Fibroblast of the aortic adventitia (primary cell): ENCODE results near the gene LRRC53. TPM values are rescaled to one million over a fixed set of nuclear protein-coding genes. Genes with fewer than 3 reads are reported as not detected.

Source experiments
- DNase-seq: peaks from one replicate; pipeline ENCODE4 v3.0.0-alpha.2; 2010; ENCODE audit warnings: low read depth
- H3K4me3 ChIP-seq: 2 replicates; pipeline ENCODE4 v1.5.1; 2011; ENCODE audit warnings: low read depth, mild to moderate bottlenecking, control low read depth, low read length, moderate library complexity
- CTCF ChIP-seq: IDR thresholded peaks from 2 replicates; pipeline ENCODE4 v1.5.1; 2011; ENCODE audit warnings: mild to moderate bottlenecking, low read length, control low read depth, inconsistent platforms; ENCODE audit not compliant: insufficient read depth
- total RNA-seq: library from RNA; depleted of rRNA; stranded (reverse); fragments of >200 nt; gene quantifications from 2 replicates; pipeline ENCODE4 v1.2.3, GENCODE V29; 2012; ENCODE audit warnings: low replicate concordance

LRRC53 gene
- total RNA-seq, 1 donor: not detected

GRCh38 chr1:74437035-74437434 lies 75.4 kb downstream of the LRRC53 start:
- DNase-seq: no peak
- TF ChIP-seq CTCF: no peak
- no peak overlapping the region for H3K4me3 ChIP-seq

DNA sequence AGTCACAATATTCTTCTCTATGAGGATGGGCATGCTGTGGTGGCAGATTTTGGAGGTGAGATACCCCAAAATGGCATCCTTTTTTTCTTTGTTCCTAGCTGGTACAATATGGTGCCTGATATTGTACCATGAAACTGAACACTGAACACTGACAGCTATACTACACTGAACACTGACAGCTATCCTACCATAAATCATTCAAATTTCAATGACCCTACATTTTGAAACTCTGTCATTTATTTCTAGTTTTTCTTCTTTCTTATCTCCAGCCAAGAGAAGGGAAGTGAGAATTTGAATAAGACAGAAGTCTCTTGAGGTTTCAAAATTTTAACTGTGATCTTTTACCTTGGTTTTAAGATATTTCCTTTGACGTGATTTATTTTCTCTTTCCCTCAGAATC lies 76.3 kb downstream of the LRRC53 start:
- no peak for TF ChIP-seq CTCF
- no peak for DNase-seq

GRCh38 chr1:74434321-74434720 lies 78.1 kb downstream of the LRRC53 start:
- no peak overlapping the region for H3K4me3 ChIP-seq
- no peak for TF ChIP-seq CTCF
- DNase-seq: no peak

More for the DNA sequence above, 76.3 kb downstream of the LRRC53 start:
- no peak overlapping the region for H3K4me3 ChIP-seq

DNA sequence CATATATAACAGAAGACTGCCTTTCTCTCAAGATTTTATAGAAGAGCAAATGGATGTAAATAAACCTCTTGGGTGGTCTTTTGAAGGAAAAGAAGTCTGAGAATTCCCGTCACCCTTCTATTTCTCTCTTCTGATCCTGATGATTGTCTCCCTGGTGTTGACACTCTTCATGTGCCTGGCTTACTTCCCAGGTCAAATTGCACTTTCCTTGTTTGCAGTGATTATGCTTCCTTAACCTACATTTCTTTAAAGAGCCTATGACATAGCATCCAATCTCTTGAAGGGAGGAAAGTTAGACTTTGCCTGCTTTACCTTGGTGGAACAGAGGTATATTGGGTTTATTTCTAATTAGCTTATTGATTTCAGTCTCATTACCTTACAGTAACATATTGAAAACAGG lies 80.1 kb downstream of the LRRC53 start:
- TF ChIP-seq CTCF: no peak
- DNase-seq: no peak
- H3K4me3 ChIP-seq: no peak overlapping the region

- TF ChIP-seq CTCF: no peak
- DNase-seq: no peak
- H3K4me3 ChIP-seq: no peak overlapping the region
Measured at GRCh38 chr1:74431531-74431930, 80.9 kb downstream of the LRRC53 start.

- no peak for DNase-seq
- no peak overlapping the region for H3K4me3 ChIP-seq
- TF ChIP-seq CTCF: no peak
Measured at GRCh38 chr1:74430342-74430934, 82.0 kb downstream of the LRRC53 start.

GRCh38 chr1:74429580-74429979 lies 82.8 kb downstream of the LRRC53 start:
- TF ChIP-seq CTCF: no peak
- DNase-seq: no peak
- no peak overlapping the region for H3K4me3 ChIP-seq
